Astrocyte of the spinal cord (primary cell): Measurements from ENCODE around the gene RXRG.

Experiments used
- DNase-seq: peaks from one replicate; pipeline ENCODE4 v3.0.0; 2011; ENCODE audit warnings: low read depth, low spot score
- H3K4me3 ChIP-seq: 2 replicates; pipeline ENCODE4 v1.5.1; 2011; ENCODE audit warnings: low read depth, mild to moderate bottlenecking, low read length, moderate library complexity
- in situ Hi-C: cut with HindIII; loops from 2 replicates; pipeline ENCODE4 v1.10.0; 2017; ENCODE audit warnings: low sequenced_read_pairs
- TF ChIP-seq, protein P1 (sequence below): IDR thresholded peaks from 2 replicates; pipeline ENCODE4 v1.5.1; 2012; ENCODE audit warnings: low read depth, mild to moderate bottlenecking, low read length, inconsistent platforms

Gene RXRG

DNA sequence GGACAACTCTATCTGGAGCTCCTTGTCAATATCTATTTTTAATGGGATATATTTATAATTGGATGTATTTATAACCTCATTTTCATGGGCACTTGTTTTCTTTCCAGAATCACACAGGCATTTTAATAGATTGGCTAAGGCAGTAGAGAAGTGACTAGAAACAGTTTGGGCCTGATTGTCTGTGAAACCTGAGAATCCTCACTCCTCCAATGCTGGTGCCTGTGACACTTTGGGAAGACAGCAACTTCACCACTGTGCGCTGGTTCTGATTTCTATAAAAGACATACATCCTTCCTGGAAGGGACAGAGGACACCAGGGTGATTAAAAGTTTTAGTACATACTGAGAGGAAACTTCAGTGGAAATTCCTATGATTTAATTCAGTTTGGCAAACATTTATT is 39.6 kb upstream of the RXRG start:
- TF ChIP-seq, protein P1, sequence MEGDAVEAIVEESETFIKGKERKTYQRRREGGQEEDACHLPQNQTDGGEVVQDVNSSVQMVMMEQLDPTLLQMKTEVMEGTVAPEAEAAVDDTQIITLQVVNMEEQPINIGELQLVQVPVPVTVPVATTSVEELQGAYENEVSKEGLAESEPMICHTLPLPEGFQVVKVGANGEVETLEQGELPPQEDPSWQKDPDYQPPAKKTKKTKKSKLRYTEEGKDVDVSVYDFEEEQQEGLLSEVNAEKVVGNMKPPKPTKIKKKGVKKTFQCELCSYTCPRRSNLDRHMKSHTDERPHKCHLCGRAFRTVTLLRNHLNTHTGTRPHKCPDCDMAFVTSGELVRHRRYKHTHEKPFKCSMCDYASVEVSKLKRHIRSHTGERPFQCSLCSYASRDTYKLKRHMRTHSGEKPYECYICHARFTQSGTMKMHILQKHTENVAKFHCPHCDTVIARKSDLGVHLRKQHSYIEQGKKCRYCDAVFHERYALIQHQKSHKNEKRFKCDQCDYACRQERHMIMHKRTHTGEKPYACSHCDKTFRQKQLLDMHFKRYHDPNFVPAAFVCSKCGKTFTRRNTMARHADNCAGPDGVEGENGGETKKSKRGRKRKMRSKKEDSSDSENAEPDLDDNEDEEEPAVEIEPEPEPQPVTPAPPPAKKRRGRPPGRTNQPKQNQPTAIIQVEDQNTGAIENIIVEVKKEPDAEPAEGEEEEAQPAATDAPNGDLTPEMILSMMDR: no peak
- no peak for DNase-seq
- no peak overlapping the region for H3K4me3 ChIP-seq
- in situ Hi-C loops: no loop called here

DNA sequence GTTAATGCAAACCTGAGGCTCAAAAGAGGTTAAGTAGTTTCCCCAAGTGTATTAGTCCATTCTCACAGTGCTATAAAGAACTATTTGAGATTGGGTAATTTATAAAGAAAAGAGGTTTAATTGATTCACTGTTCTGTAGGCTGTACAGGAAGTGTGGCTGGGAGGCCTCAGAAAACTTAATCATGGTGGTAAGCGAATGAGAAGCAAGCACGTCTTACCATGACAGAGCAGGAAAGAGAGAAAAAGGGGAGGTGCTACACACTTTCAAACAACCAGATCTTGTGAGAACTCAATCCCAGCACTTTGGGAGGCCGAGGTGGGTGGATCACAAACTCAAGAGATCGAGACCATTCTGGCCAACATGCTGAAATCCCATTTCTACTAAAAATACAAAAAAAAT is 38.5 kb upstream of the RXRG start:
- no peak for DNase-seq
- in situ Hi-C loops: no loop called here
- no peak overlapping the region for H3K4me3 ChIP-seq
- TF ChIP-seq, protein P1: no peak

DNA sequence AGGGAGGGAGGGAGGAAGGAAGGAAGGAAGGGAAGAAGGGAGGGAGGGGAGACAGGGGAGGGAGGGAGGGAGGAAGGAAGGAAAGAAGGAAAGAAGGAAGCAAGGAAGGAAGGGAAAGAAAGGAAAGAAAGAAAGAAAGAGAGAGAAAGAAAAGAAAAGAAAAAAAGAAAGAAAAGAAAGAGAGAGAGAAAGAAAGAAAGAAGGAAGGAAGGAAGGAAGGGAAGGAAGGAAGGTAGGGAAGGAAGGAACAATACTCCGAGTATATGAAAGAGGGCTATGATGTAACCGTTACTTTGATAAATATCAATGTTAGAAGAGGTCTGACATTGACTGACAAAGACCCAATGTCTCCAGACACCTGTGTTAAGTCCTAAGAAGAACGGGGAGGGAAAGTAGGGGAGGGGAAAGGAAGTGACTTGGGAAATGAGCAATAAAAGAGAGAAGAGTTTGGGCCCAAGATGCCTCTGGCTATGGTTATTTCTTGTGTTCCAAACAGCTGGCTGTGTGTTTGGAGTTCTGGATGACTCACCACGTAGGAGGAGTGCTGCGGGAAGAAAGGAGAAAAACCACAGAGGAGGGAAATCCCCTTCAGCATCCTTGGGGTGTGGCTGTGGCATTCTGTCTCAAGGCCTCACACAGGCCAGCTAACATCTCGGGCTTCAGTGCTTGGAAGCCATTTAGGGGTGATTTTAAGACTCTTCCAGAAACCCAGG is 37.0 kb upstream of the RXRG start:
- H3K4me3 ChIP-seq: no peak overlapping the region
- peak; percentile 73 for DNase-seq
- in situ Hi-C loops: no loop called here
- TF ChIP-seq, protein P1: no peak

DNA sequence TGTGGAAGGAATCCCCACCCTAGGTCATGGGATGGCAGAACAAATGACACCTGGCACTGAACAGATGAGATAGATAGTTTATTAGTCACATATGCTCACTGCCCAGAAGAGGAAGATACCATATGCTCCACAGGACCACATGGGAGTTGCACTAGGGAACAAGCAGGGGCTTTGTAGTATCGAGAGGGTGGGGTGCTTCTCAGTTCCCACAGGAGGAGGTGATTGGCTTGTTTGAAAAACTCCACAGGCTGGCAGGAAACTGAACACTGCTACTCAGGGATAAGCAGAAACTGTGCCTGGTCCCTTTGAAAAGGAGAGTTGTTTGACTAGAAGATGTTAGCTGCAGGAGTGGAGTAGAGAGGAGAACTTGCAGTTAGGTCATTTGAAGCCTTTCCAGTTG is 31.9 kb upstream of the RXRG start:
- TF ChIP-seq, protein P1: no peak
- H3K4me3 ChIP-seq: no peak overlapping the region
- in situ Hi-C loops: no loop called here
- no peak for DNase-seq

DNA sequence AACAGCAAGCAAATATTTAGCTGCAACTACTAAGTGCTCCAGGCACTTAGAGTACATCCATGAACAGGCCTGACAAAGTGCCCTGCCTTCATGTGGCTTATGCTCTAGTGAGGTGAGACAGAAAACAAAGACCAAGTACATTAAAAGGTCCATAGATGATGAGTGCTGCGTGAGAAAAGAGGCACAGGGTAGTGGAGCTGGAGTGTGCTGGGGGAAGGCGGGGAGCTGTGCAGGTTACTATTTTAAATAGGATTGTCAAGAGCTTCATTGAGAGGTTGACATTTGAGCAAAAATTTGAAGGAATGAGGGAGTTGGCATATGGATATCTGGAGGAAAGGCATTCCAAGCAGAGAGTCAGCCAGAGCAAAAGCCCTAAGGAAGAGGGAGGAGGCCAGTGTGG is 29.3 kb upstream of the RXRG start:
- DNase-seq: no peak
- in situ Hi-C loops: no loop called here
- TF ChIP-seq, protein P1: no peak
- H3K4me3 ChIP-seq: no peak overlapping the region

DNA sequence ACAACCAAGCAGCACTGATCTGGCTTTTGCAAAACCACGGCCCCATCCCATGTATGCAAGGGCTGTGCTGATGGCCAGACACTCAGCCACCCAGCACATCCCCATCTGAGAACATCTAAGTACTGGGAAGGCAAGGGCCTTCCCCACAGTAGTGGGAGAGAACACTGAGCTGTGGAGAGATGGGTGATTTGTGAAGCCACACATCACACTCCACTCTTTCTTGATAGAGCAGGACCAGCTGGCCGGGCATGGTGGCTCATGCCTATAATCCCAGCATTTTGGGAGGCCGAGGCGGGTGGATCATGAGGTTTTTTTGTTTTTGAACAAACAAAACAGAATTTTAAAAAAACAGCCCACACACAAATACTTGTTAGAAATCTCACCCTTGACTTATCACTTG is 28.2 kb upstream of the RXRG start:
- no peak for DNase-seq
- in situ Hi-C loops: no loop called here
- H3K4me3 ChIP-seq: no peak overlapping the region
- TF ChIP-seq, protein P1: no peak
